Measurements from ENCODE around the gene TRIO.

TRIO gene

DNA sequence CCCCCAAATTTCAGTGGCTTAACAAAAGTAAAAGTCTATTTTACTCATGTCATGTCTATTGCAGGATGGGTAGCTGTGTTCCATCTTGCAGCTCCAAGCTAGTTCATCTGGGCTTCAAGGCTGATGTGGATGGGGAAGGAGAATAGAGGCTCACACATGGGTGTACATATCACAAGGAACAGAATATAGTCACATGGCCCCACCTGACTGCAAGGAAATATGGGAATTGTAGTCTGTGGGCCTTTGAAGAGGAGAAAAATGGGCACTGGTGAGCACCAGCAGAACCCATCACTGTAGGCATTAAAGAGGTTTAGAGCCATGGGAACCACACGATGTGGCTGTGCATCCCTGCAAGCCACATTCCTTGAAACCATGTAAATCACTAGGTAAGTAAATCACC lies 17.9 kb upstream of the TRIO start:
- H3K36me3 ChIP-seq (ENCODE audit: insufficient read depth, low read length) = no peaks in the 10 kb centered on the region
- no peaks in the 10 kb centered on the region for H3K9me3 ChIP-seq (ENCODE audit: low read length)
- H3K4me3 ChIP-seq (ENCODE audit: low read depth in 1 of 2, low read length in 2 of 2) = no peak overlapping the region
- H3K9ac ChIP-seq (ENCODE audit: low read length) = no peak overlapping the region
- no peaks in the 10 kb centered on the region for H3K4me1 ChIP-seq (ENCODE audit: insufficient read depth, low read length)
- H3K27me3 ChIP-seq (ENCODE audit: control insufficient read depth in 1 of 2, insufficient read depth in 2 of 2, low read length in 2 of 2) = no peaks in the 10 kb centered on the region
- no peak overlapping the region for H3K27ac ChIP-seq (ENCODE audit: low read depth, low read length)

DNA sequence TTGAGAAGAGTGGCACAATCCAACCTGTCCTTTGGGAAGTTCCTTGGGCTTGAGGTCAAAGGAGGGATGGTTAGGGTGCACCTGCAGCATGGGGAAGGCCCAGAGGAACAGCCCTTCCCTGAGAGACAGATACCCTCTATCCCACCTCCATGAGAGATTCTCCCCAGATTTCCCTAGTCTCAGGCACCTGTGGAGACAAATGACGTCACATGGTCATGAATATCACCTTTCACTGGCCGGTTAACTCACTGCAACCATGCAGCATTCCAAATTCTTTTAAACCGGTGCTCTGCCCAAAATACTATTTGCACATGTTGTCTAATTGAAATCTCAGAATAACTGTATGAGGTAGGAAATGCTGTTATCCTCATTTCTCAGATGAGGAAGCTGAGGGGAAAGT lies 15.6 kb upstream of the TRIO start:
- Histone ChIP-seq H3K27me3 (ENCODE audit: control insufficient read depth in 1 of 2, insufficient read depth in 2 of 2, low read length in 2 of 2) (no peaks in the 10 kb centered on the region), H3K4me3 (ENCODE audit: low read depth in 1 of 2, low read length in 2 of 2) (no peak overlapping the region), H3K36me3 (ENCODE audit: insufficient read depth, low read length) (no peaks in the 10 kb centered on the region), H3K4me1 (ENCODE audit: insufficient read depth, low read length) (no peaks in the 10 kb centered on the region), H3K27ac (ENCODE audit: low read depth, low read length) (no peak overlapping the region), H3K9me3 (ENCODE audit: low read length) (no peaks in the 10 kb centered on the region), H3K9ac (ENCODE audit: low read length) (no peak overlapping the region)

DNA sequence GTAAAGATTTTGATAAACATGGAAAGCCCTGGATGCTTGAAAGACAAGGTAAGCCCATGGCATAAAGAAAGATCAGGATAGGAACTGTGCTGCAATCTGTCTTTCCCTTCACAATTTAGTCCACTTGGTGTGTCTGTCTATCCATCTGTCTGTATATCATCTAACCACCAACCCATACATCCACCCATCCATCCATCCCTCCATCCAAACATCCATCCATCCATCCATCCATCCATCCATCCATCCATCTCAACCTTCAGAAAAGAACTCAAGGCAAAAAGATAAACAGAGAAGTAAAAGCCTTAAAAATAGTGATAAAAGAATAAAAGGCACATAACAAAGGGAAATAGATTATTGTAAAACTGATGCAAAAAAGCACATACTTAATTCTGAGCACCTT lies 15.1 kb upstream of the TRIO start:
- H3K4me1 ChIP-seq (ENCODE audit: insufficient read depth, low read length) = no peaks in the 10 kb centered on the region
- no peak overlapping the region for H3K9ac ChIP-seq (ENCODE audit: low read length)
- no peak overlapping the region for H3K27ac ChIP-seq (ENCODE audit: low read depth, low read length)
- H3K9me3 ChIP-seq (ENCODE audit: low read length) = no peaks in the 10 kb centered on the region
- H3K27me3 ChIP-seq (ENCODE audit: control insufficient read depth in 1 of 2, insufficient read depth in 2 of 2, low read length in 2 of 2) = no peaks in the 10 kb centered on the region
- H3K4me3 ChIP-seq (ENCODE audit: low read depth in 1 of 2, low read length in 2 of 2) = no peak overlapping the region
- H3K36me3 ChIP-seq (ENCODE audit: insufficient read depth, low read length) = no peaks in the 10 kb centered on the region

GRCh38 chr5:14129123-14129522 lies 14.0 kb upstream of the TRIO start:
- Histone ChIP-seq H3K4me1 (ENCODE audit: insufficient read depth, low read length) (no peaks in the 10 kb centered on the region), H3K9ac (ENCODE audit: low read length) (no peak overlapping the region), H3K27ac (ENCODE audit: low read depth, low read length) (no peak overlapping the region), H3K4me3 (ENCODE audit: low read depth in 1 of 2, low read length in 2 of 2) (no peak overlapping the region), H3K9me3 (ENCODE audit: low read length) (no peaks in the 10 kb centered on the region), H3K36me3 (ENCODE audit: insufficient read depth, low read length) (no peaks in the 10 kb centered on the region), H3K27me3 (ENCODE audit: control insufficient read depth in 1 of 2, insufficient read depth in 2 of 2, low read length in 2 of 2) (no peaks in the 10 kb centered on the region)

GRCh38 chr5:14131855-14132503 lies 11.2 kb upstream of the TRIO start:
- no peaks in the 10 kb centered on the region for H3K9me3 ChIP-seq (ENCODE audit: low read length)
- H3K4me3 ChIP-seq (ENCODE audit: low read depth in 1 of 2, low read length in 2 of 2) = no peak overlapping the region
- no peaks in the 10 kb centered on the region for H3K27me3 ChIP-seq (ENCODE audit: control insufficient read depth in 1 of 2, insufficient read depth in 2 of 2, low read length in 2 of 2)
- H3K9ac ChIP-seq (ENCODE audit: low read length) = no peak overlapping the region
- no peak overlapping the region for H3K27ac ChIP-seq (ENCODE audit: low read depth, low read length)
- H3K36me3 ChIP-seq (ENCODE audit: insufficient read depth, low read length) = no peaks in the 10 kb centered on the region
- no peaks in the 10 kb centered on the region for H3K4me1 ChIP-seq (ENCODE audit: insufficient read depth, low read length)

GRCh38 chr5:14133394-14133793 lies 9.7 kb upstream of the TRIO start:
- Histone ChIP-seq H3K27ac (ENCODE audit: low read depth, low read length) (no peak overlapping the region), H3K4me3 (ENCODE audit: low read depth in 1 of 2, low read length in 2 of 2) (no peak overlapping the region), H3K9ac (ENCODE audit: low read length) (no peak overlapping the region), H3K27me3 (ENCODE audit: control insufficient read depth in 1 of 2, insufficient read depth in 2 of 2, low read length in 2 of 2) (no peaks in the 10 kb centered on the region), H3K4me1 (ENCODE audit: insufficient read depth, low read length) (no peaks in the 10 kb centered on the region), H3K36me3 (ENCODE audit: insufficient read depth, low read length) (no peaks in the 10 kb centered on the region), H3K9me3 (ENCODE audit: low read length) (no peaks in the 10 kb centered on the region)

DNA sequence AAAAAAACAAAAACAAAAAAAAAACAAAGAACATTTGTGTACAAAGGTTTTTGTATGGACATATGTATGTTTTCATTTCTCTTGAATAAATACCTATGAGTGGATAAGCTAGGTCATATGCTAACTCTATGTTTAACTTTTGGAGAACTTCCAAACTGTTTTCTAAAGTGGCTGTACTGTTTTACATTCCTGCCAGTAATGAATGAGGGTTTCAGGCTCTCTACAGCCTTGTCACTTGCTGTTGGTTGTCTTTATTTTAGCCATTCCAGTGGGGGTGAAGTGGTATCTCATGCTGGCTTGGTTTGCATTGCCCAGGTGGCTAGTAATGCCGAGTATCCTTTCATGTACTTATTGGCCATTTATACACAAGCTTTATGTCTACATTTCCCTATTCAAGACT lies 9.1 kb upstream of the TRIO start:
- Histone ChIP-seq H3K27ac (ENCODE audit: low read depth, low read length) (no peak overlapping the region), H3K9me3 (ENCODE audit: low read length) (no peaks in the 10 kb centered on the region), H3K4me3 (ENCODE audit: low read depth in 1 of 2, low read length in 2 of 2) (no peak overlapping the region), H3K36me3 (ENCODE audit: insufficient read depth, low read length) (no peaks in the 10 kb centered on the region), H3K4me1 (ENCODE audit: insufficient read depth, low read length) (no peaks in the 10 kb centered on the region), H3K27me3 (ENCODE audit: control insufficient read depth in 1 of 2, insufficient read depth in 2 of 2, low read length in 2 of 2) (no peaks in the 10 kb centered on the region), H3K9ac (ENCODE audit: low read length) (no peak overlapping the region)

DNA sequence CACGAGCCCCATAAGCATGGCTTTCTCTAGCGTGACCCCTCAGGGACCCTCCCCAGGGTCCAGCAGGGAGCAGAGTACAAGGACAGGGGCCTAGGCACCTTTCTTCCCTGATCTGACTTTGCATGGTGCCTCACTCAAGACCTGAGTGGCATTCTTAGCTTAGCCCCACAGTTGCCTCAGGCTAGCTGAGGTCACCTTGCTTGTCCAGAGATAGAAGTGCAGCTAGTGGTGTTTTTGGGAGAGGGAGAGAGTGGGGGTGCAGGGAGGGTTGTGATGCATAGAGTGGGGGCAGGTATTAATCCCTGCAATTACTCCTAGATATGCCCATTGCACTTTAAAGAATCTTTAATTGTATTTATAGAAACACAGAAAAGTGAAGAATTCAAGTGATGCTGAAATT lies 8.4 kb upstream of the TRIO start:
- Histone ChIP-seq H3K36me3 (ENCODE audit: insufficient read depth, low read length) (no peaks in the 10 kb centered on the region), H3K9me3 (ENCODE audit: low read length) (no peaks in the 10 kb centered on the region), H3K4me1 (ENCODE audit: insufficient read depth, low read length) (no peaks in the 10 kb centered on the region), H3K27me3 (ENCODE audit: control insufficient read depth in 1 of 2, insufficient read depth in 2 of 2, low read length in 2 of 2) (no peaks in the 10 kb centered on the region), H3K9ac (ENCODE audit: low read length) (no peak overlapping the region), H3K27ac (ENCODE audit: low read depth, low read length) (no peak overlapping the region), H3K4me3 (ENCODE audit: low read depth in 1 of 2, low read length in 2 of 2) (no peak overlapping the region)

DNA sequence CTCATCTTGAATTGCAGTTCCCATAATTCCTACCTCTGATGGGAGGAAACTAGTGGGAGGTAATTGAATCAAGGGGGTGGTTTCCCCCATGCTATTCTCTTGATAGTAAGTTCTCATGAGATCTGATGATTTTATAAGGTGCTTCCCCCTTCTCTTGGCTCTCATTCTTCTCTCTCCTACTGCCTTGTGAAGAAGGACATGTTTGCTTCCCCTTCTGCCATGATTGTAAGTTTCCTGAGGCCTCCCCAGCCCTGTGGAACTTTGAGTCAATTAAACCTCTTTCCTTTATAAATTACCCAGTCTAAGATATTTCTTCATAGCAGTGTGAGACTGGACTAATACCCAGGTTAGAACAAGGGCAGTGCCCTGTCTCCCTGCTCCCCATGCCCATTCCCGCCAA lies 7.5 kb upstream of the TRIO start:
- H3K27ac ChIP-seq (ENCODE audit: low read depth, low read length) = no peak overlapping the region
- no peaks in the 10 kb centered on the region for H3K36me3 ChIP-seq (ENCODE audit: insufficient read depth, low read length)
- no peak overlapping the region for H3K9ac ChIP-seq (ENCODE audit: low read length)
- no peaks in the 10 kb centered on the region for H3K27me3 ChIP-seq (ENCODE audit: control insufficient read depth in 1 of 2, insufficient read depth in 2 of 2, low read length in 2 of 2)
- no peaks in the 10 kb centered on the region for H3K9me3 ChIP-seq (ENCODE audit: low read length)
- H3K4me3 ChIP-seq (ENCODE audit: low read depth in 1 of 2, low read length in 2 of 2) = no peak overlapping the region
- H3K4me1 ChIP-seq (ENCODE audit: insufficient read depth, low read length) = no peaks in the 10 kb centered on the region

- Histone ChIP-seq H3K9ac (ENCODE audit: low read length) (no peak overlapping the region), H3K4me1 (ENCODE audit: insufficient read depth, low read length) (no peaks in the 10 kb centered on the region), H3K9me3 (ENCODE audit: low read length) (no peaks in the 10 kb centered on the region), H3K36me3 (ENCODE audit: insufficient read depth, low read length) (no peaks in the 10 kb centered on the region), H3K27ac (ENCODE audit: low read depth, low read length) (no peak overlapping the region), H3K4me3 (ENCODE audit: low read depth in 1 of 2, low read length in 2 of 2) (no peak overlapping the region), H3K27me3 (ENCODE audit: control insufficient read depth in 1 of 2, insufficient read depth in 2 of 2, low read length in 2 of 2) (no peaks in the 10 kb centered on the region)
Measured at GRCh38 chr5:14136228-14136627, 6.9 kb upstream of the TRIO start.

- Histone ChIP-seq H3K27me3 (ENCODE audit: control insufficient read depth in 1 of 2, insufficient read depth in 2 of 2, low read length in 2 of 2) (no peaks in the 10 kb centered on the region), H3K36me3 (ENCODE audit: insufficient read depth, low read length) (no peaks in the 10 kb centered on the region), H3K27ac (ENCODE audit: low read depth, low read length) (no peak overlapping the region), H3K9me3 (ENCODE audit: low read length) (no peaks in the 10 kb centered on the region), H3K4me1 (ENCODE audit: insufficient read depth, low read length) (no peaks in the 10 kb centered on the region), H3K4me3 (ENCODE audit: low read depth in 1 of 2, low read length in 2 of 2) (no peak overlapping the region), H3K9ac (ENCODE audit: low read length) (no peak overlapping the region)
Measured at GRCh38 chr5:14138608-14139540, 4.3 kb upstream of the TRIO start.

- Histone ChIP-seq H3K27me3 (ENCODE audit: control insufficient read depth in 1 of 2, insufficient read depth in 2 of 2, low read length in 2 of 2) (no peaks in the 10 kb centered on the region), H3K4me3 (ENCODE audit: low read depth in 1 of 2, low read length in 2 of 2) (no peak overlapping the region), H3K4me1 (ENCODE audit: insufficient read depth, low read length) (peaks cover 18% of the 10 kb centered on the region), H3K9me3 (ENCODE audit: low read length) (no peaks in the 10 kb centered on the region), H3K36me3 (ENCODE audit: insufficient read depth, low read length) (no peaks in the 10 kb centered on the region), H3K9ac (ENCODE audit: low read length) (no peak overlapping the region), H3K27ac (ENCODE audit: low read depth, low read length) (no peak overlapping the region)
Measured at GRCh38 chr5:14141764-14142163, 1.4 kb upstream of the TRIO start.

Data from muscle layer of colon (tissue), 2 donors.